GM19035 (cell line): ENCODE measurements around the gene SEMA4A.

Source experiments
- ATAC-seq: cut with Tn5 transposase; IDR thresholded peaks from one replicate; pipeline ENCODE4 v1.9.1; 2021; ENCODE audit not compliant: unreplicated experiment

The SEMA4A gene

GRCh38 chr1:156134716-156135435 is 18.5 kb upstream of the SEMA4A start:
- ATAC-seq = no peak

- ATAC-seq = no peak
Observed at GRCh38 chr1:156135930-156136871, 17.2 kb upstream of the SEMA4A start.

- ATAC-seq = no peak
Observed at GRCh38 chr1:156136970-156137483, 16.4 kb upstream of the SEMA4A start.

GRCh38 chr1:156138458-156138867 is 14.9 kb upstream of the SEMA4A start:
- ATAC-seq = no peak

- no peak for ATAC-seq
Observed at GRCh38 chr1:156140879-156141707, 12.3 kb upstream of the SEMA4A start.

GRCh38 chr1:156143765-156144489 is 9.5 kb upstream of the SEMA4A start:
- no peak for ATAC-seq

- no peak for ATAC-seq
Observed at GRCh38 chr1:156144742-156145141, 8.6 kb upstream of the SEMA4A start.

- no peak for ATAC-seq
Observed at GRCh38 chr1:156145650-156146019, 7.8 kb upstream of the SEMA4A start.

- ATAC-seq = no peak
Observed at GRCh38 chr1:156146020-156146768, 7.2 kb upstream of the SEMA4A start.

GRCh38 chr1:156146769-156147405 is 6.5 kb upstream of the SEMA4A start:
- ATAC-seq = no peak

GRCh38 chr1:156148216-156148615 is 5.2 kb upstream of the SEMA4A start:
- ATAC-seq = no peak

- peak; percentile 52 for ATAC-seq
Observed at GRCh38 chr1:156149374-156150332, 3.7 kb upstream of the SEMA4A start.

GRCh38 chr1:156150333-156151011 is 2.9 kb upstream of the SEMA4A start:
- ATAC-seq = no peak

- no peak for ATAC-seq
Observed at GRCh38 chr1:156151093-156151688, 2.2 kb upstream of the SEMA4A start.

GRCh38 chr1:156152628-156153027 is 757 bp upstream of the SEMA4A start:
- ATAC-seq = no peak

GRCh38 chr1:156154317-156154749 is 948 bp downstream of the SEMA4A start:
- peak; percentile 43 for ATAC-seq
